ENCODE results near the gene TNRC6B.

- no peak for TF ChIP-seq CTCF (IDR thresholded peaks at IDR 0.05; ENCODE audit: poor library complexity)
- no peak for TF ChIP-seq EZH2 (IDR thresholded peaks at IDR 0.05; ENCODE audit: borderline replicate concordance)
Observed at GRCh38 chr22:40251106-40251505, 73.4 kb downstream of the TNRC6B start.
